ENCODE results near the gene NRXN3. TPM values are rescaled to one million over a fixed set of nuclear protein-coding genes. Genes with fewer than 3 reads are reported as not detected.

The NRXN3 gene
- total RNA-seq, 1 experiment from 2014 or later = 1.1 TPM

- no peaks in the 10 kb centered on the region for H3K79me2 ChIP-seq (ENCODE audit: low read length)
- no peak for TF ChIP-seq CTCF (conservative IDR thresholded peaks at IDR 0.05; ENCODE audit: low read depth, low read length)
- TF ChIP-seq EZH2phosphoT487 (IDR thresholded peaks at IDR 0.05; ENCODE audit: borderline replicate concordance, low read length) = no peak
- no peak for TF ChIP-seq EZH2 (IDR thresholded peaks at IDR 0.05; ENCODE audit: low read length, unreplicated experiment)
- H3K36me3 ChIP-seq (ENCODE audit: low read depth, low read length) = no peaks in the 10 kb centered on the region
- no peak overlapping the region for H3K4me3 ChIP-seq (ENCODE audit: low read length)
- H3K9me3 ChIP-seq (ENCODE audit: low read length) = no peaks in the 10 kb centered on the region
- H3K9me2 ChIP-seq (replicated peaks; ENCODE audit: low read length) = no peaks in the 10 kb centered on the region
- ATAC-seq (no peak), DNase-seq (no peak)
- ChIA-PET CTCF (no interaction called here), POLR2A (ENCODE audit: unreplicated experiment) (no interaction called here)
- no peaks in the 10 kb centered on the region for H3K4me1 ChIP-seq (ENCODE audit: insufficient read depth, low read length)
- no peak overlapping the region for H3K4me2 ChIP-seq (ENCODE audit: low read length)
- no peak overlapping the region for H3K27ac ChIP-seq (ENCODE audit: low read length)
- no peaks in the 10 kb centered on the region for H3F3A ChIP-seq (ENCODE audit: low read length, unreplicated experiment)
- no TSS peak for BruUV-seq (replicated peaks)
- H2AFZ ChIP-seq (ENCODE audit: low read length) = no peak overlapping the region
- intact Hi-C loops (cut with micrococcal nuclease) = no loop called here
- no peaks in the 10 kb centered on the region for H4K20me1 ChIP-seq (ENCODE audit: low read length)
- H3K27me3 ChIP-seq (ENCODE audit: low read length) = no peaks in the 10 kb centered on the region
- no peak overlapping the region for H3K9ac ChIP-seq (ENCODE audit: low read length)
Observed at GRCh38 chr14:78605025-78605762, 435.0 kb downstream of the NRXN3 start.

GRCh38 chr14:78605897-78606500 lies 435.8 kb downstream of the NRXN3 start:
- no peaks in the 10 kb centered on the region for H3K79me2 ChIP-seq (ENCODE audit: low read length)
- H3K36me3 ChIP-seq (ENCODE audit: low read depth, low read length) = no peaks in the 10 kb centered on the region
- no TSS peak for BruUV-seq (replicated peaks)
- no peak overlapping the region for H3K4me2 ChIP-seq (ENCODE audit: low read length)
- DNase-seq = no peak
- no peak for TF ChIP-seq EZH2phosphoT487 (IDR thresholded peaks at IDR 0.05; ENCODE audit: borderline replicate concordance, low read length)
- TF ChIP-seq EZH2 (IDR thresholded peaks at IDR 0.05; ENCODE audit: low read length, unreplicated experiment) = no peak
- TF ChIP-seq CTCF (conservative IDR thresholded peaks at IDR 0.05; ENCODE audit: low read depth, low read length) = no peak
- ChIA-PET CTCF (no interaction called here), POLR2A (ENCODE audit: unreplicated experiment) (no interaction called here)
- no peaks in the 10 kb centered on the region for H4K20me1 ChIP-seq (ENCODE audit: low read length)
- H3K9me2 ChIP-seq (replicated peaks; ENCODE audit: low read length) = no peaks in the 10 kb centered on the region
- no peaks in the 10 kb centered on the region for H3K9me3 ChIP-seq (ENCODE audit: low read length)
- H3K9ac ChIP-seq (ENCODE audit: low read length) = no peak overlapping the region
- no peaks in the 10 kb centered on the region for H3F3A ChIP-seq (ENCODE audit: low read length, unreplicated experiment)
- H3K4me1 ChIP-seq (ENCODE audit: insufficient read depth, low read length) = no peaks in the 10 kb centered on the region
- no peak for ATAC-seq
- H2AFZ ChIP-seq (ENCODE audit: low read length) = no peak overlapping the region
- no peaks in the 10 kb centered on the region for H3K27me3 ChIP-seq (ENCODE audit: low read length)
- H3K27ac ChIP-seq (ENCODE audit: low read length) = no peak overlapping the region
- intact Hi-C loops (cut with micrococcal nuclease) = no loop called here
- no peak overlapping the region for H3K4me3 ChIP-seq (ENCODE audit: low read length)
